ENCODE results near the gene SLC37A3.

SLC37A3 gene

DNA sequence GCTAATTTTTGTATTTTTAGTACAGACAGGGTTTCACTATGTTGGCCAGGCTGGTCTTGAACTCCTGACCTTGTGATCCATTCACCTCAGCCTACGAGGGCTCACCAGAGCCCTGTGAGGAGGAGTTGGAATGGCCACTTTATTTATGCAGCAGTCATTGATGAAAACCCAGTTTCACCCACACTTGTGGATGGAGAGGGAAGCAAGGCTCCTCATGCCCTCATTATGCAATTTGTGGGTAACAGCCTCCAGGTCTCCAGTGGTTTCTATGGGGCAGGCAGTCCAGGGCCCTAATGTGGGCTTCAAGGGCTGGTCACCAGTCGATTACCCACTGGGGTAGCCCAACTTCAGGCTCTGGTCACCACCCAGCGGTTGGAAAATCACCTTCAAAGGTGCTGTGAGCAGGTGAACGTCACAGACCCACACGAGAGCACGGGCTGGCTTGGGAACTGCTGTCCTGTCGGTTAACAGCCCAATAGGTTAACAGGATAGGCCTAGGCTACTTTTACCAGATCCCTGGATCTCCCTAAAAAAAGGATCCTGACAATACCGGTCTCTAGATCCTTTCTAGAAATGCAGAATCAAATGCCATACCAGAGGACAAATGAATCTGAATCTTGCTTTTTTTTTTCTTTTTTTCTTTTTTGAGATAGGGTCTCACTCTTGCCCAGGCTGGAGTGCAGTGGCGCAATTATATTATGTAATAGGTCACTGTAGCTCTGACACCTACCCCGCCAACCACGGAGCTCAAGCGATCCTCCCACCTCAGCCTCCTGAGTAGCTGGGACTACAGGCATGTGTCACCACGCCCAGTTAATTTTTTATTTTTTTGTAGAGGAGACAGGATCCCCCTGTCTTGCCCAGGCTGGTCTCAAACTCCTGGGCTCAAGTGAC, 97.8 kb downstream of the SLC37A3 start:
- no peaks in the 10 kb centered on the region for H3K9me3 ChIP-seq (replicated peaks; ENCODE audit: low read length)
- H3K9ac ChIP-seq (ENCODE audit: low read depth, low read length), result no peak overlapping the region
- no peak overlapping the region for H3K4me3 ChIP-seq (ENCODE audit: low read length)
- peaks cover 20% of the 10 kb centered on the region for H3K27me3 ChIP-seq (ENCODE audit: control insufficient read depth, insufficient read depth, low read length)
- H3K36me3 ChIP-seq (ENCODE audit: insufficient read depth, low read length), result no peaks in the 10 kb centered on the region
- H3K4me2 ChIP-seq (ENCODE audit: low read length), result no peak overlapping the region
- no peaks in the 10 kb centered on the region for H3K4me1 ChIP-seq (ENCODE audit: control insufficient read depth, insufficient read depth, low read length)

- Histone ChIP-seq H3K4me2 (ENCODE audit: low read length) (no peak overlapping the region), H3K9ac (ENCODE audit: low read depth, low read length) (no peak overlapping the region), H3K36me3 (ENCODE audit: insufficient read depth, low read length) (no peaks in the 10 kb centered on the region), H3K4me3 (ENCODE audit: low read length) (no peak overlapping the region), H3K9me3 (replicated peaks; ENCODE audit: low read length) (no peaks in the 10 kb centered on the region), H3K4me1 (ENCODE audit: control insufficient read depth, insufficient read depth, low read length) (no peaks in the 10 kb centered on the region), H3K27me3 (ENCODE audit: control insufficient read depth, insufficient read depth, low read length) (peaks cover 17% of the 10 kb centered on the region)
Measured at GRCh38 chr7:140298213-140298612, 100.1 kb downstream of the SLC37A3 start.

DNA sequence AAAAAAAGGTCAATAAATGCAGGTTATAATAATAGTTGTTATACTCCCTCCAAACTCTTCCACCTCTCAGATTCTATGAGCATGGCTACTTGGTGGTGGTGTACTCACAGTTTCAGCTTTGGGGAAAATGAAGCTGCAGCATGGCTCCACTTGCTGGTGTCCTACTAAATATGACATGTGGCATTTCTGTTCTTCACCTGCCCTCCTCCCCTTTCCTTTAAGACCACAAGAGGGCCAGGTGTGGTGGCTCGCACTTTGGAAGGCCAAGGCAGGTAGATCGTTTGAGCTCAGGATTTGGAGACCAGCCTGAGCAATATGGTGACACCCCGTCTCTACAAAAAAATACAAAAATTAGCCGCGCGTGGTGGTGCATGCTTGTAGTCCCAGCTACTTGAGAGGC, 101.1 kb downstream of the SLC37A3 start:
- Histone ChIP-seq H3K4me3 (ENCODE audit: low read length) (no peak overlapping the region), H3K9ac (ENCODE audit: low read depth, low read length) (no peak overlapping the region), H3K4me1 (ENCODE audit: control insufficient read depth, insufficient read depth, low read length) (no peaks in the 10 kb centered on the region), H3K27me3 (ENCODE audit: control insufficient read depth, insufficient read depth, low read length) (peaks cover 12% of the 10 kb centered on the region), H3K9me3 (replicated peaks; ENCODE audit: low read length) (no peaks in the 10 kb centered on the region), H3K36me3 (ENCODE audit: insufficient read depth, low read length) (no peaks in the 10 kb centered on the region), H3K4me2 (ENCODE audit: low read length) (no peak overlapping the region)

GRCh38 chr7:140295224-140295738, 103.0 kb downstream of the SLC37A3 start:
- peaks cover 5% of the 10 kb centered on the region for H3K27me3 ChIP-seq (ENCODE audit: control insufficient read depth, insufficient read depth, low read length)
- no peak overlapping the region for H3K4me2 ChIP-seq (ENCODE audit: low read length)
- no peaks in the 10 kb centered on the region for H3K4me1 ChIP-seq (ENCODE audit: control insufficient read depth, insufficient read depth, low read length)
- H3K36me3 ChIP-seq (ENCODE audit: insufficient read depth, low read length), result no peaks in the 10 kb centered on the region
- no peaks in the 10 kb centered on the region for H3K9me3 ChIP-seq (replicated peaks; ENCODE audit: low read length)
- H3K4me3 ChIP-seq (ENCODE audit: low read length), result no peak overlapping the region
- H3K9ac ChIP-seq (ENCODE audit: low read depth, low read length), result no peak overlapping the region

- Histone ChIP-seq H3K4me3 (ENCODE audit: low read length) (no peak overlapping the region), H3K9me3 (replicated peaks; ENCODE audit: low read length) (no peaks in the 10 kb centered on the region), H3K4me2 (ENCODE audit: low read length) (no peak overlapping the region), H3K4me1 (ENCODE audit: control insufficient read depth, insufficient read depth, low read length) (no peaks in the 10 kb centered on the region), H3K36me3 (ENCODE audit: insufficient read depth, low read length) (no peaks in the 10 kb centered on the region), H3K9ac (ENCODE audit: low read depth, low read length) (no peak overlapping the region), H3K27me3 (ENCODE audit: control insufficient read depth, insufficient read depth, low read length) (peaks cover 4% of the 10 kb centered on the region)
Measured at GRCh38 chr7:140294454-140294853, 103.9 kb downstream of the SLC37A3 start.

- peaks cover 13% of the 10 kb centered on the region for H3K27me3 ChIP-seq (ENCODE audit: control insufficient read depth, insufficient read depth, low read length)
- H3K4me3 ChIP-seq (ENCODE audit: low read length), result no peak overlapping the region
- H3K9me3 ChIP-seq (replicated peaks; ENCODE audit: low read length), result no peaks in the 10 kb centered on the region
- no peaks in the 10 kb centered on the region for H3K36me3 ChIP-seq (ENCODE audit: insufficient read depth, low read length)
- no peaks in the 10 kb centered on the region for H3K4me1 ChIP-seq (ENCODE audit: control insufficient read depth, insufficient read depth, low read length)
- H3K4me2 ChIP-seq (ENCODE audit: low read length), result no peak overlapping the region
- H3K9ac ChIP-seq (ENCODE audit: low read depth, low read length), result no peak overlapping the region
Measured at GRCh38 chr7:140292438-140292837, 105.9 kb downstream of the SLC37A3 start.

GRCh38 chr7:140289804-140290203, 108.5 kb downstream of the SLC37A3 start:
- H3K9me3 ChIP-seq (replicated peaks; ENCODE audit: low read length), result no peaks in the 10 kb centered on the region
- H3K36me3 ChIP-seq (ENCODE audit: insufficient read depth, low read length), result no peaks in the 10 kb centered on the region
- H3K4me3 ChIP-seq (ENCODE audit: low read length), result no peak overlapping the region
- no peaks in the 10 kb centered on the region for H3K4me1 ChIP-seq (ENCODE audit: control insufficient read depth, insufficient read depth, low read length)
- H3K9ac ChIP-seq (ENCODE audit: low read depth, low read length), result no peak overlapping the region
- peaks cover 10% of the 10 kb centered on the region for H3K27me3 ChIP-seq (ENCODE audit: control insufficient read depth, insufficient read depth, low read length)
- no peak overlapping the region for H3K4me2 ChIP-seq (ENCODE audit: low read length)

- no peaks in the 10 kb centered on the region for H3K9me3 ChIP-seq (replicated peaks; ENCODE audit: low read length)
- no peaks in the 10 kb centered on the region for H3K36me3 ChIP-seq (ENCODE audit: insufficient read depth, low read length)
- peaks cover 19% of the 10 kb centered on the region for H3K27me3 ChIP-seq (ENCODE audit: control insufficient read depth, insufficient read depth, low read length)
- H3K4me1 ChIP-seq (ENCODE audit: control insufficient read depth, insufficient read depth, low read length), result no peaks in the 10 kb centered on the region
- no peak overlapping the region for H3K4me2 ChIP-seq (ENCODE audit: low read length)
- H3K9ac ChIP-seq (ENCODE audit: low read depth, low read length), result no peak overlapping the region
- no peak overlapping the region for H3K4me3 ChIP-seq (ENCODE audit: low read length)
Measured at GRCh38 chr7:140287988-140288387, 110.3 kb downstream of the SLC37A3 start.

DNA sequence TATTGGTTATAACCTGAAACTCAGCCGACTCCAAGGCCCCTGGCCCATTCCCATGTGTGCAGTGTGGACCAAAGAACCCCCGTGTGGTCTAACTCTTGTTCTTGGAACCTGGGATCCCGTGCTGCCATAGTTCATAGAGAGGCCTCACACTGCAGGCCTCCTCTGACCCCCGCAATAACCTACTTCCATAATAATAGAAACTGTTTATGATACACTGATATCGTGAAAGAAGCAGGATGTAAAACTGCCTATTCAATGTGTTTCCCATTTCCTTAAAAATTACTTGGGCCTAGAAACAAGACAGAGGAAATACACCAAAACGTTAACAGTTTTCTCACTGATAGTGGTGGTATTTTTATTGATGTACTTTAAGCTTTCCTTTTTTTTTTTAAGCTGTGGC, 112.4 kb downstream of the SLC37A3 start:
- no peaks in the 10 kb centered on the region for H3K36me3 ChIP-seq (ENCODE audit: insufficient read depth, low read length)
- no peak overlapping the region for H3K9ac ChIP-seq (ENCODE audit: low read depth, low read length)
- peaks cover 31% of the 10 kb centered on the region for H3K27me3 ChIP-seq (ENCODE audit: control insufficient read depth, insufficient read depth, low read length)
- H3K4me2 ChIP-seq (ENCODE audit: low read length), result no peak overlapping the region
- no peak overlapping the region for H3K4me3 ChIP-seq (ENCODE audit: low read length)
- H3K9me3 ChIP-seq (replicated peaks; ENCODE audit: low read length), result no peaks in the 10 kb centered on the region
- no peaks in the 10 kb centered on the region for H3K4me1 ChIP-seq (ENCODE audit: control insufficient read depth, insufficient read depth, low read length)

GRCh38 chr7:140284062-140284461, 114.3 kb downstream of the SLC37A3 start:
- Histone ChIP-seq H3K4me2 (ENCODE audit: low read length) (no peak overlapping the region), H3K4me1 (ENCODE audit: control insufficient read depth, insufficient read depth, low read length) (no peaks in the 10 kb centered on the region), H3K4me3 (ENCODE audit: low read length) (no peak overlapping the region), H3K36me3 (ENCODE audit: insufficient read depth, low read length) (no peaks in the 10 kb centered on the region), H3K27me3 (ENCODE audit: control insufficient read depth, insufficient read depth, low read length) (peaks cover 36% of the 10 kb centered on the region), H3K9me3 (replicated peaks; ENCODE audit: low read length) (no peaks in the 10 kb centered on the region), H3K9ac (ENCODE audit: low read depth, low read length) (no peak overlapping the region)

Data from skeletal muscle satellite cell (primary cell).